GM15510 (cell line): ENCODE results near the gene MREG.

Source experiments
- POLR2A ChIP-seq: IDR thresholded peaks from 3 replicates; pipeline ENCODE4 v1.6.1; 2011; ENCODE audit warnings: borderline replicate concordance; ENCODE audit not compliant: insufficient read length; ENCODE audit errors: extremely low read depth

Gene MREG

DNA sequence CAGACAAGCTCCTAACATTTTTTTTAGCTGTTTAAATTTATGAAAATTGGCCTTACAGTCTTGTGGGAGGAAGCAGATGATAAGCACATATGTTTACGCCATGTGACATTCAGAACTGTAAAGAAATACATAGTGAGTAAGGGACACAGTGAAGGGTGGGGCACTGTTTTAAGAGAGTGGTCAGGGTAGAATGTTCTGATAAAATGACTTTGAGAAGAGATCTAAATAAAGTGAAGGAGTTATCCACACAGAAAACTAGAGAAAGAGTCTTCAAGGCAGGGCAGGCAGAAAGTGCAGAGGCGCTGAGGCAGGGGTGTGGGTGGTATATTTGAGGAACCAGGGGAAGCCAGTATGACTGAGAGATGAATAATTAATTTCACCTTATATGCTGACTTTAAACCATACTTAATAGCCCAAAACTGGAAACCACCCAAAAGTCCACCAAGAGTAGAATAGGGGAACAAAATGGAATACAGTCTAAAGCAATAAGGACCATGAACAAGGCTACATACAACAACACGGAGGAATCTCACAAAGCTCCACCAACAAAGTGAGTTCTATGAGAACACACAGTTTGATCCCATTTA is 8.6 kb downstream of the MREG start:
- no peak for TF ChIP-seq POLR2A

DNA sequence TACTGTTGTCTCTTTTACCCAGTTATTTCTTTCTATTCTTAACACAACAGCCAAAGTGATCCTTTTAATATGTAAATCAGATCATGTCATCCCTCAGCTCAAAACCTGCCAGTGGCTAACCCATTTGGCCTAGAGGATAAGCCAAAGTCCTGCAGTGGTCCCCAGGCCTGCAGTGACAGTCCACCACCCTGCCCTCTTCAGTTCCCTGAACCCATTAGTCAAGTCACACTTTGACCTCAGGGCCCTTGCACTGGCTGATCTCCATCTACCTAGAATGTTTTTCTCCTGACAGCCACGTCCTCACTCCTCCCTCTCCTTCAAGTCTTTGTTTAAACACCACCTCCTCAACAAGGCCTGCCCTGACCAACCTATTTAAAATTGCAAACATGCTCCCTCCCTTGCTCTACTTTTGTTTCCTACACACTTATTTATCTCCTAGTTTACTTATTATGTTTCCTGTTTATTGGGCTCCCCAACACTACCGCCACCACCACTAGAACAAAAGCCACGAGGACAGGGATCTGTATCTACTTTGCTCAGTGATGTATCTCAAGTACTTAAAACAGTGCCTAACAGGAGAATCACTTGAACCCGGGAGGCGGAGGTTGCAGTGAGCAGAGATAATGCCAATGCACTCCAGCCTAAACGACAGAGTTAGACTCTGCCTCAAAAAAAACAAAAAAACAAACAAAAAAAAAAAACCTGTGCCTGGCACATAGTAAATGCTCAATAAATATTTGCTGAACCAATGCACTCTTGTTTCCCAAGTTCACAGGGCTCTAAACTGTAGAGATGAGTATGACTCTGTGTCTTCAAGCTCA is 9.3 kb downstream of the MREG start:
- no peak for TF ChIP-seq POLR2A

DNA sequence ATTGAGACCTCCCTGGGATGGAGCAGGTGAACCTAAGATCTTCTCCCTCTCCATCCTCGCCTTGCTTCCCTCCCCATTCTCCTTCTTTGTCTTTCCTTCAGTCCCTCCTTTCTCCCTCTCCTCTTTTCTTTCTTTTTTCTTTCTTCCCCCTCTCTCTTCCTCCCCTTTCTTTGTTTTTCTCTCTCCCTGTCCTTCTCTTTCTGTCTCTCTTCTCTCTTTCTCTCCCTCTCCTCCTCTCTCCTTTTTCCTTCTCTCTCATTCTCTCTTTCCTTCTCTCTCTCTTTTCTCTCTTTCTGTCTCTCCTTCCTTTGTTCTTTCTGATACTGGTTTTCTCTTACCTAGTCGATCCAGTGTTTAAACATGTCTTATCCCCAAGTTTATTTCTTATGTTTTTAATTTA is 10.7 kb downstream of the MREG start:
- no peak for TF ChIP-seq POLR2A

- TF ChIP-seq POLR2A = no peak
These were observed 11.2 kb downstream of the MREG start for GRCh38 chr2:216002101-216002678.

GRCh38 chr2:216001216-216002100 is 11.9 kb downstream of the MREG start:
- TF ChIP-seq POLR2A = no peak

DNA sequence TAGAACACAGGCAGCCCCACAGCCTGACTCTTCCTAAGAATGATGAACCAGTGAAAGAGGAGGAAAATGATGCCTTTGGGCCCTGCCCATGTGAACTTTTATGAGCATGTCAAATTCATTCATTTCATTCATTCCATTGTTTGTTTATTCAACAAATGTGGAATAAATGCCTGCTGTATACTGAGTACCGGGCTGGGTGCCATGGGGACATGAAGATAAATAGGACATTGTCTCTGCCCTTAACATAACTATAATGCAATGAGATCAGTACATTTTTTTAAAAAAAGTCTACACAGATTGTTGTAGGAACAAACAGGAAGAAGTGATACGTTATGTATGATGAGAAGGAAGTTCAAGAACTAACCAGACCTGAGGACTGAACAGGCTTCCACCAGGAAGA is 14.7 kb downstream of the MREG start:
- TF ChIP-seq POLR2A = no peak

- TF ChIP-seq POLR2A = no peak
These were observed 16.1 kb downstream of the MREG start for GRCh38 chr2:215997219-215997618.

- TF ChIP-seq POLR2A = no peak
These were observed 18.4 kb downstream of the MREG start for GRCh38 chr2:215994911-215995310.

- TF ChIP-seq POLR2A = no peak
These were observed 28.1 kb downstream of the MREG start for GRCh38 chr2:215985257-215985656.

DNA sequence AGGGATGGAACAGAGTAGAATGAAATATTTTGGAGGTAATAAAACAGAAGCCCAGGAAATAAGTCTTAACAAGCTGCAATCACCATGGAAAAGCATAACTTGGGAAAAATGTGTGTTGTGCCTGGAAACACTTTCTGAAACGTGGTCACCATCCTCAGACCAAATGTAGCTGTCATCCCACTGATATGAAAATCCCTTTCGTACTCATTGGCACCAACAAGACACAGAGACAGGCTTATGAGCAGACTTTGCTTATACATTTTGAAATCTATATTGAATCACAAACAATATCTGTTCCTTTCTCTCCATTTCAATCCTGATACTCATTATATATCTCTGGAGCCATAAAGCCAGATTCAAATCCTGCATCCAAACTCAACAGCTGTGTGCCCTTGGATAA is 28.7 kb downstream of the MREG start:
- no peak for TF ChIP-seq POLR2A

- TF ChIP-seq POLR2A = no peak
These were observed 29.6 kb downstream of the MREG start for GRCh38 chr2:215983581-215984351.

- TF ChIP-seq POLR2A = no peak
These were observed 30.9 kb downstream of the MREG start for GRCh38 chr2:215982465-215982875.

- TF ChIP-seq POLR2A = no peak
These were observed 32.2 kb downstream of the MREG start for GRCh38 chr2:215981115-215981514.

DNA sequence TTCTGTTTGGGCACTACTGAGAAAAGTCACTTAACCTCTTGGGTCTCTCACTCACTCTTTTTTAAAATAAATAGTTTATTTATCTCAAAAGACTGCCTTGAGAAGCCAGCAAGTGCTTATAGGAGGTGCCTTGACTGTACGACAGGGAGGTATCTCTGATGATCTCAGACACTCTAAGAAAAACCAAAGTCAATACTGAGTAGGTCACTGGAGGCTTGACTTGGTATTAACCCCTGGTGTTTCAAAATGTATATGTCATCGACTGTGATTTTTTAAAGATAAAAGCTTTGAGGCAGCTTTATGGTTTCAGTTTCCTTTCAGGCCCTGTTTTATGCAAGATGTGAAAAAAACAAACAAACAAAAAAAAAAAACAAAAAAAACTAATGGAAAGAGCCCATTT is 33.7 kb downstream of the MREG start:
- no peak for TF ChIP-seq POLR2A

GRCh38 chr2:215974700-215975429 is 38.5 kb downstream of the MREG start:
- TF ChIP-seq POLR2A = no peak
